ENCODE data around the gene UQCC5.

DNA sequence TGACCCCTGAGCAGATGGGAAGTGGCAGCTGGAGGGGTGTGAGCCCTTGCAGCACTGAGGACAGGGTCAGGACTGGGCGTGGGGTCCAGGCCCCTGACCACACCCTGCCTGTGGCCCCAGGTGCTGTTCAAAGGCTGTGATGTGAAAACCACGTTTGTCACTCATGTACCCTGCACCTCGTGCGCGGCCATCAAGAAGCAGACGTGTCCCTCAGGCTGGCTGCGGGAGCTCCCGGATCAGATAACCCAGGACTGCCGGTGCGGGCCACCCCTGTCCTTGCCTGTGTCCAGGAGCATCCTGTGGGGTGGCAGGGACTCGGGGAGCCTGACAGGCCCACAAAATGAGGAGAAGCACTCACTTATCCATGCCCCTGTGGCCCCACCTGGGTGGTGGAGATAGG lies 35.4 kb upstream of the UQCC5 start:
- no peak for TF ChIP-seq KLF1 (tag by site-specific recombination; IDR thresholded peaks at IDR 0.05)
- TF ChIP-seq, protein P1, sequence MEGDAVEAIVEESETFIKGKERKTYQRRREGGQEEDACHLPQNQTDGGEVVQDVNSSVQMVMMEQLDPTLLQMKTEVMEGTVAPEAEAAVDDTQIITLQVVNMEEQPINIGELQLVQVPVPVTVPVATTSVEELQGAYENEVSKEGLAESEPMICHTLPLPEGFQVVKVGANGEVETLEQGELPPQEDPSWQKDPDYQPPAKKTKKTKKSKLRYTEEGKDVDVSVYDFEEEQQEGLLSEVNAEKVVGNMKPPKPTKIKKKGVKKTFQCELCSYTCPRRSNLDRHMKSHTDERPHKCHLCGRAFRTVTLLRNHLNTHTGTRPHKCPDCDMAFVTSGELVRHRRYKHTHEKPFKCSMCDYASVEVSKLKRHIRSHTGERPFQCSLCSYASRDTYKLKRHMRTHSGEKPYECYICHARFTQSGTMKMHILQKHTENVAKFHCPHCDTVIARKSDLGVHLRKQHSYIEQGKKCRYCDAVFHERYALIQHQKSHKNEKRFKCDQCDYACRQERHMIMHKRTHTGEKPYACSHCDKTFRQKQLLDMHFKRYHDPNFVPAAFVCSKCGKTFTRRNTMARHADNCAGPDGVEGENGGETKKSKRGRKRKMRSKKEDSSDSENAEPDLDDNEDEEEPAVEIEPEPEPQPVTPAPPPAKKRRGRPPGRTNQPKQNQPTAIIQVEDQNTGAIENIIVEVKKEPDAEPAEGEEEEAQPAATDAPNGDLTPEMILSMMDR (tag by site-specific recombination; IDR thresholded peaks at IDR 0.05), result no peak
- TF ChIP-seq, protein P2, sequence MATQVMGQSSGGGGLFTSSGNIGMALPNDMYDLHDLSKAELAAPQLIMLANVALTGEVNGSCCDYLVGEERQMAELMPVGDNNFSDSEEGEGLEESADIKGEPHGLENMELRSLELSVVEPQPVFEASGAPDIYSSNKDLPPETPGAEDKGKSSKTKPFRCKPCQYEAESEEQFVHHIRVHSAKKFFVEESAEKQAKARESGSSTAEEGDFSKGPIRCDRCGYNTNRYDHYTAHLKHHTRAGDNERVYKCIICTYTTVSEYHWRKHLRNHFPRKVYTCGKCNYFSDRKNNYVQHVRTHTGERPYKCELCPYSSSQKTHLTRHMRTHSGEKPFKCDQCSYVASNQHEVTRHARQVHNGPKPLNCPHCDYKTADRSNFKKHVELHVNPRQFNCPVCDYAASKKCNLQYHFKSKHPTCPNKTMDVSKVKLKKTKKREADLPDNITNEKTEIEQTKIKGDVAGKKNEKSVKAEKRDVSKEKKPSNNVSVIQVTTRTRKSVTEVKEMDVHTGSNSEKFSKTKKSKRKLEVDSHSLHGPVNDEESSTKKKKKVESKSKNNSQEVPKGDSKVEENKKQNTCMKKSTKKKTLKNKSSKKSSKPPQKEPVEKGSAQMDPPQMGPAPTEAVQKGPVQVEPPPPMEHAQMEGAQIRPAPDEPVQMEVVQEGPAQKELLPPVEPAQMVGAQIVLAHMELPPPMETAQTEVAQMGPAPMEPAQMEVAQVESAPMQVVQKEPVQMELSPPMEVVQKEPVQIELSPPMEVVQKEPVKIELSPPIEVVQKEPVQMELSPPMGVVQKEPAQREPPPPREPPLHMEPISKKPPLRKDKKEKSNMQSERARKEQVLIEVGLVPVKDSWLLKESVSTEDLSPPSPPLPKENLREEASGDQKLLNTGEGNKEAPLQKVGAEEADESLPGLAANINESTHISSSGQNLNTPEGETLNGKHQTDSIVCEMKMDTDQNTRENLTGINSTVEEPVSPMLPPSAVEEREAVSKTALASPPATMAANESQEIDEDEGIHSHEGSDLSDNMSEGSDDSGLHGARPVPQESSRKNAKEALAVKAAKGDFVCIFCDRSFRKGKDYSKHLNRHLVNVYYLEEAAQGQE (tag by site-specific recombination; IDR thresholded peaks at IDR 0.05), result no peak
- TF ChIP-seq, protein P3, sequence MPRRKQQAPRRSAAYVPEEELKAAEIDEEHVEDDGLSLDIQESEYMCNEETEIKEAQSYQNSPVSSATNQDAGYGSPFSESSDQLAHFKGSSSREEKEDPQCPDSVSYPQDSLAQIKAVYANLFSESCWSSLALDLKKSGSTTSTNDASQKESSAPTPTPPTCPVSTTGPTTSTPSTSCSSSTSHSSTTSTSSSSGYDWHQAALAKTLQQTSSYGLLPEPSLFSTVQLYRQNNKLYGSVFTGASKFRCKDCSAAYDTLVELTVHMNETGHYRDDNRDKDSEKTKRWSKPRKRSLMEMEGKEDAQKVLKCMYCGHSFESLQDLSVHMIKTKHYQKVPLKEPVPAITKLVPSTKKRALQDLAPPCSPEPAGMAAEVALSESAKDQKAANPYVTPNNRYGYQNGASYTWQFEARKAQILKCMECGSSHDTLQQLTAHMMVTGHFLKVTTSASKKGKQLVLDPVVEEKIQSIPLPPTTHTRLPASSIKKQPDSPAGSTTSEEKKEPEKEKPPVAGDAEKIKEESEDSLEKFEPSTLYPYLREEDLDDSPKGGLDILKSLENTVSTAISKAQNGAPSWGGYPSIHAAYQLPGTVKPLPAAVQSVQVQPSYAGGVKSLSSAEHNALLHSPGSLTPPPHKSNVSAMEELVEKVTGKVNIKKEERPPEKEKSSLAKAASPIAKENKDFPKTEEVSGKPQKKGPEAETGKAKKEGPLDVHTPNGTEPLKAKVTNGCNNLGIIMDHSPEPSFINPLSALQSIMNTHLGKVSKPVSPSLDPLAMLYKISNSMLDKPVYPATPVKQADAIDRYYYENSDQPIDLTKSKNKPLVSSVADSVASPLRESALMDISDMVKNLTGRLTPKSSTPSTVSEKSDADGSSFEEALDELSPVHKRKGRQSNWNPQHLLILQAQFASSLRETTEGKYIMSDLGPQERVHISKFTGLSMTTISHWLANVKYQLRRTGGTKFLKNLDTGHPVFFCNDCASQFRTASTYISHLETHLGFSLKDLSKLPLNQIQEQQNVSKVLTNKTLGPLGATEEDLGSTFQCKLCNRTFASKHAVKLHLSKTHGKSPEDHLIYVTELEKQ (tag by site-specific recombination; IDR thresholded peaks at IDR 0.05; ENCODE audit: borderline replicate concordance), result no peak
- no peak for TF ChIP-seq ZNF416 (tag by site-specific recombination; IDR thresholded peaks at IDR 0.05)
- TF ChIP-seq YY1 (tag by site-specific recombination; IDR thresholded peaks at IDR 0.05), result no peak
